ENCODE data around the gene CATSPERZ. TPM values are rescaled to one million over a fixed set of nuclear protein-coding genes. Genes with fewer than 3 reads are reported as not detected.

CATSPERZ gene
- polyA plus RNA-seq, 1 donor from 2014 or later: not detected

DNA sequence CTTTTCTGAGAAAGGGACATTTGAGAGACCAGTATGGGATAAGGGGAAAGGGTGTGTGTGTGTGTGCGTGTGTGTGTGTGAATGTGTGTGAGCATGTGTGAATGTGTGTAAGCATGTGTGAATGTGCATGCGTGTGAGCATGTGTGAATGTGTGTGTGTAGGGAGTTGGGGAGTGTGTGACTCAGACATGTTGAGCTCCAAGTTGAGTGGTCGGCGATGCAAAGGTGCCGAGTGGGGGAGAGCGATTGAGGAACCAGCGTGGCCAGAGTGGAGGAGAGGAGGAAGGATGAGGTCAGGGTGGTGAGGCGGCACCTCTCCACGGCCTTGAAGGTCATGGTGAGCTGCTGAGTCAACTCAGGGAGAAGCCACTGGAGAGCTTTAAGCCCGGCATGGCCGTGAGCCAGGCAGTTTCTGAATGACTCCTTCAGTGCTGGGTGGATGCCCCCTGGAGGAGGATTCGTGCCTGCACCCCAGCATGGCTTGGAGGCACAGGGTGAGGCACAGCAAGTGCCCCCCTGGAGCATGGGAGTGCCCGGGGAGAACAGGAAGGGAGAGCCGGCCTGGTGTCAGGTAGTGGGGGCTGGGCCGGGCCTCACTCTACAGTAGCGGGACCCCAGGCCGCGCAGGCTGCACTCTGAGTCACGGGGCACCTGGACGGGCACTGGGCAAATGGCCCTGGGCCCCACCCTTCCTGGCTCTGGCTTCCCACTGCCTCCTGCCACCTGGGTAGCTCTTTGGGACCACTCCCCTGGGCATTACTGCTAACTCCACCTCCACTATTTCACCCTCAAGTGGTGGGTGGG, 31.6 kb downstream of the CATSPERZ start:
- Histone ChIP-seq H3K9me2 (ENCODE audit: insufficient read depth, low read length) (no peaks in the 10 kb centered on the region), H3K27me3 (ENCODE audit: insufficient read depth, low read depth, low read length) (no peaks in the 10 kb centered on the region), H3K79me2 (replicated peaks; ENCODE audit: insufficient read depth, low read length) (no peaks in the 10 kb centered on the region), H2AFZ (ENCODE audit: low read depth, low read length) (no peak overlapping the region), H3K9ac (ENCODE audit: low read length) (no peak overlapping the region), H3K4me3 (ENCODE audit: low read length) (no peak overlapping the region), H4K20me1 (ENCODE audit: insufficient read depth) (no peaks in the 10 kb centered on the region), H3K36me3 (ENCODE audit: insufficient read depth, low read length) (no peaks in the 10 kb centered on the region), H3F3A (ENCODE audit: insufficient read depth, low read length, poor library complexity, severe bottlenecking) (no peaks in the 10 kb centered on the region), H3K9me3 (ENCODE audit: low read length) (no peaks in the 10 kb centered on the region), H3K27ac (ENCODE audit: low read length) (no peak overlapping the region), H3K4me2 (ENCODE audit: low read length) (no peak overlapping the region)
- TF ChIP-seq, protein P1, sequence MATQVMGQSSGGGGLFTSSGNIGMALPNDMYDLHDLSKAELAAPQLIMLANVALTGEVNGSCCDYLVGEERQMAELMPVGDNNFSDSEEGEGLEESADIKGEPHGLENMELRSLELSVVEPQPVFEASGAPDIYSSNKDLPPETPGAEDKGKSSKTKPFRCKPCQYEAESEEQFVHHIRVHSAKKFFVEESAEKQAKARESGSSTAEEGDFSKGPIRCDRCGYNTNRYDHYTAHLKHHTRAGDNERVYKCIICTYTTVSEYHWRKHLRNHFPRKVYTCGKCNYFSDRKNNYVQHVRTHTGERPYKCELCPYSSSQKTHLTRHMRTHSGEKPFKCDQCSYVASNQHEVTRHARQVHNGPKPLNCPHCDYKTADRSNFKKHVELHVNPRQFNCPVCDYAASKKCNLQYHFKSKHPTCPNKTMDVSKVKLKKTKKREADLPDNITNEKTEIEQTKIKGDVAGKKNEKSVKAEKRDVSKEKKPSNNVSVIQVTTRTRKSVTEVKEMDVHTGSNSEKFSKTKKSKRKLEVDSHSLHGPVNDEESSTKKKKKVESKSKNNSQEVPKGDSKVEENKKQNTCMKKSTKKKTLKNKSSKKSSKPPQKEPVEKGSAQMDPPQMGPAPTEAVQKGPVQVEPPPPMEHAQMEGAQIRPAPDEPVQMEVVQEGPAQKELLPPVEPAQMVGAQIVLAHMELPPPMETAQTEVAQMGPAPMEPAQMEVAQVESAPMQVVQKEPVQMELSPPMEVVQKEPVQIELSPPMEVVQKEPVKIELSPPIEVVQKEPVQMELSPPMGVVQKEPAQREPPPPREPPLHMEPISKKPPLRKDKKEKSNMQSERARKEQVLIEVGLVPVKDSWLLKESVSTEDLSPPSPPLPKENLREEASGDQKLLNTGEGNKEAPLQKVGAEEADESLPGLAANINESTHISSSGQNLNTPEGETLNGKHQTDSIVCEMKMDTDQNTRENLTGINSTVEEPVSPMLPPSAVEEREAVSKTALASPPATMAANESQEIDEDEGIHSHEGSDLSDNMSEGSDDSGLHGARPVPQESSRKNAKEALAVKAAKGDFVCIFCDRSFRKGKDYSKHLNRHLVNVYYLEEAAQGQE (IDR thresholded peaks at IDR 0.05; ENCODE audit: borderline replicate concordance): no peak
- TF ChIP-seq EZH2 (IDR thresholded peaks at IDR 0.05; ENCODE audit: borderline replicate concordance, insufficient read depth, low read length, poor library complexity, severe bottlenecking): no peak
- no peak for TF ChIP-seq SMC3 (conservative IDR thresholded peaks at IDR 0.05; ENCODE audit: poor library complexity)
- no peak for TF ChIP-seq POLR2AphosphoS5 (IDR thresholded peaks at IDR 0.05)
- no peak for TF ChIP-seq EP300 (conservative IDR thresholded peaks at IDR 0.05; ENCODE audit: poor library complexity, severe bottlenecking)
- no peak for TF ChIP-seq RAD21 (conservative IDR thresholded peaks at IDR 0.05)
- no peak for TF ChIP-seq MXI1 (conservative IDR thresholded peaks at IDR 0.05; ENCODE audit: poor library complexity, severe bottlenecking)
- no peak for TF ChIP-seq TAF1 (IDR thresholded peaks at IDR 0.05; ENCODE audit: low read depth)
- TF ChIP-seq CTCF (IDR thresholded peaks at IDR 0.05; ENCODE audit: poor library complexity, severe bottlenecking): no peak

DNA sequence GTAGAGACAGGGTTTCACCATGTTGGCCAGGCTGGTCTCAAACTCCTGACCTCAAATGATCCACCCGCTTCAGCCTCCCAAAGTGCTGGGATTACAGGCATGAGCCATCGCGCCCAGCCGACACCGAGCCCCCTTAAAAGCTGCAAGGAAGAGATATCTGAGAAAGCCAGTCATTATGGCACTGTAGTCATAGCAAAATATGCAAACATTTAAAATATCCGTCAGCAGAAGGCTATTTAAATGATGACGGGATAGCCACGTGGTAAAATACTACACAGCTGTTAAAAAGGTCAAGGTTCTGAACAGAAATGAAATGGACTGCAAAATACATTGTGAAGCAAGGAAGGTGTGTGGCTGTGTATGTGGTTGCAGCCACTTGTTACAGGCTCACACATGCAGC, 33.4 kb downstream of the CATSPERZ start:
- Histone ChIP-seq H3K9me2 (ENCODE audit: insufficient read depth, low read length) (no peaks in the 10 kb centered on the region), H3F3A (ENCODE audit: insufficient read depth, low read length, poor library complexity, severe bottlenecking) (no peaks in the 10 kb centered on the region), H2AFZ (ENCODE audit: low read depth, low read length) (no peak overlapping the region), H3K27ac (ENCODE audit: low read length) (no peak overlapping the region), H4K20me1 (ENCODE audit: insufficient read depth) (no peaks in the 10 kb centered on the region), H3K4me3 (ENCODE audit: low read length) (no peak overlapping the region), H3K27me3 (ENCODE audit: insufficient read depth, low read depth, low read length) (no peaks in the 10 kb centered on the region), H3K79me2 (replicated peaks; ENCODE audit: insufficient read depth, low read length) (no peaks in the 10 kb centered on the region), H3K36me3 (ENCODE audit: insufficient read depth, low read length) (no peaks in the 10 kb centered on the region), H3K9me3 (ENCODE audit: low read length) (no peaks in the 10 kb centered on the region), H3K9ac (ENCODE audit: low read length) (no peak overlapping the region), H3K4me2 (ENCODE audit: low read length) (no peak overlapping the region)
- TF ChIP-seq, protein P1 (IDR thresholded peaks at IDR 0.05; ENCODE audit: borderline replicate concordance): no peak
- no peak for TF ChIP-seq CTCF (IDR thresholded peaks at IDR 0.05; ENCODE audit: poor library complexity, severe bottlenecking)
- TF ChIP-seq SMC3 (conservative IDR thresholded peaks at IDR 0.05; ENCODE audit: poor library complexity): no peak
- TF ChIP-seq TAF1 (IDR thresholded peaks at IDR 0.05; ENCODE audit: low read depth): no peak
- TF ChIP-seq RAD21 (conservative IDR thresholded peaks at IDR 0.05): no peak

Data from neural cell (in vitro differentiated cells).